Testis (tissue), 2 donors: ENCODE results near the gene MTOR.

Experiments
- POLR2A ChIP-seq: fragments of 450-650 bp; IDR thresholded peaks from one replicate; pipeline ENCODE4 v1.6.1; 2017; ENCODE audit warnings: antibody characterized with exemption, mild to moderate bottlenecking, moderate library complexity
- TF ChIP-seq, protein P1 (sequence below), 3 experiments: fragments of 450-650 bp in 2 of 3; fragments of 200-600 bp in 1 of 3; sonication (generic) in 1 of 3; IDR thresholded peaks; one replicate each; pipeline ENCODE4 v1.5.1; 2016 to 2019; ENCODE audit warnings: antibody characterized with exemption in 3 of 3, mild to moderate bottlenecking in 2 of 3, moderate library complexity in 1 of 3

DNA sequence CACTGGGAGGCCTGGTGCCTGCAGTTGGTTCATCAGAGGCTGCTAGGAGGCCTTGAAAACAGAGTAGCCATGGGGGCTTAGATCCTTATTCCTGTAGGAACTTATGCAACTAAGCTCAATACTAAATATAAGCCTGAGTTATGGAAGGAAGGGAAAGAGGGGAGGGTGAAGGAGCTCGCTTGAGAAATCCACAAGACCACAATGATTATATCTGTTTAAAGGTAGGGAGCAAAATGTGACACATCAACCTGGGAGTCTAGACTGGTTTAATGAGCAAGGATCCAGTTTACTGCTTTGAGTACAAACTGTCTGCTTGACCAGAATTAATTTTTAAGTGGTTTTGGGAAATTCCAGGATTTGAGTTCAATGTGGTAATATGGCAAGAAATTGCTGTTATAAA is 93.6 kb downstream of the MTOR start:
- TF ChIP-seq, protein P1, sequence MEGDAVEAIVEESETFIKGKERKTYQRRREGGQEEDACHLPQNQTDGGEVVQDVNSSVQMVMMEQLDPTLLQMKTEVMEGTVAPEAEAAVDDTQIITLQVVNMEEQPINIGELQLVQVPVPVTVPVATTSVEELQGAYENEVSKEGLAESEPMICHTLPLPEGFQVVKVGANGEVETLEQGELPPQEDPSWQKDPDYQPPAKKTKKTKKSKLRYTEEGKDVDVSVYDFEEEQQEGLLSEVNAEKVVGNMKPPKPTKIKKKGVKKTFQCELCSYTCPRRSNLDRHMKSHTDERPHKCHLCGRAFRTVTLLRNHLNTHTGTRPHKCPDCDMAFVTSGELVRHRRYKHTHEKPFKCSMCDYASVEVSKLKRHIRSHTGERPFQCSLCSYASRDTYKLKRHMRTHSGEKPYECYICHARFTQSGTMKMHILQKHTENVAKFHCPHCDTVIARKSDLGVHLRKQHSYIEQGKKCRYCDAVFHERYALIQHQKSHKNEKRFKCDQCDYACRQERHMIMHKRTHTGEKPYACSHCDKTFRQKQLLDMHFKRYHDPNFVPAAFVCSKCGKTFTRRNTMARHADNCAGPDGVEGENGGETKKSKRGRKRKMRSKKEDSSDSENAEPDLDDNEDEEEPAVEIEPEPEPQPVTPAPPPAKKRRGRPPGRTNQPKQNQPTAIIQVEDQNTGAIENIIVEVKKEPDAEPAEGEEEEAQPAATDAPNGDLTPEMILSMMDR (IDR thresholded peaks at IDR 0.05), result no peak
- TF ChIP-seq POLR2A, result no peak
